Breast epithelium (tissue), 4 donors: Measurements from ENCODE around the gene SARM1. TPM values are rescaled to one million over a fixed set of nuclear protein-coding genes. Genes with fewer than 3 reads are reported as not detected.

ENCODE experiments used
- DNase-seq, 2 donors: peaks; one replicate each; pipeline ENCODE4 v3.0.0-alpha.2; 2019; ENCODE audit warnings: low spot score in 2 of 2
- H3K27ac ChIP-seq, 2 donors: fragments of 200-600 bp; sonication (generic) in 1 of 2; one replicate each; pipeline ENCODE4 v1.5.1; 2016 to 2019; ENCODE audit warnings: mild to moderate bottlenecking in 1 of 2
- H3K27me3 ChIP-seq, 2 donors: fragments of 200-600 bp; sonication (generic) in 1 of 2; one replicate each; pipeline versions ENCODE4 v1.5.1 to v1.6.0; 2017 to 2019; ENCODE audit warnings: control low read depth in 1 of 2, mild to moderate bottlenecking in 1 of 2
- H3K36me3 ChIP-seq: fragments of 200-600 bp; one replicate; pipeline ENCODE4 v1.5.1; 2019
- H3K4me1 ChIP-seq, 2 donors: fragments of 200-600 bp; sonication (generic); one replicate each; pipeline ENCODE4 v1.5.1; 2016 to 2019; ENCODE audit warnings: control low read depth in 1 of 2
- H3K4me3 ChIP-seq, 3 donors: fragments of 200-600 bp; sonication (generic); 1 replicate in 2 of 3; 2 replicates in 1 of 3; pipeline ENCODE4 v1.5.1; 2016 to 2019; ENCODE audit warnings: mild to moderate bottlenecking in 3 of 3, moderate library complexity in 2 of 3
- H3K9me3 ChIP-seq, 2 donors: fragments of 200-600 bp; sonication (generic) in 1 of 2; one replicate each; pipeline ENCODE4 v1.5.1; 2016 to 2019; ENCODE audit warnings: control low read depth in 1 of 2
- CTCF ChIP-seq, 3 donors: fragments of 450-650 bp; IDR thresholded peaks; one replicate each; pipeline ENCODE4 v1.5.1; 2016 to 2017; ENCODE audit warnings: antibody characterized with exemption in 3 of 3, mild to moderate bottlenecking in 3 of 3, moderate library complexity in 3 of 3
- POLR2A ChIP-seq: fragments of 450-650 bp; IDR thresholded peaks from one replicate; pipeline ENCODE4 v1.6.1; 2016; ENCODE audit warnings: antibody characterized with exemption, mild to moderate bottlenecking, moderate library complexity
- POLR2AphosphoS5 ChIP-seq, 3 donors: sonication (generic); formaldehyde crosslinking; IDR thresholded peaks; one replicate each; pipeline ENCODE4 v1.6.1; 2017; ENCODE audit warnings: antibody characterized with exemption in 3 of 3
- intact Hi-C: fragments of 100-400 bp; cut with DNase I; formaldehyde crosslinking; loops from one replicate; pipeline ENCODE4 v1.15.1; 2023; ENCODE audit warnings: low total_unique reads
- total RNA-seq, 3 donors: library from RNA; depleted of rRNA; stranded (reverse); fragments of >200 nt; gene quantifications; one replicate each; pipeline ENCODE4 v1.1.0, GENCODE V29; 2016

Gene SARM1
- total RNA-seq, 3 donors from 2014 or later: 6.4 to 14.3 (median 13.8) TPM

GRCh38 chr17:28327031-28327607 lies 44.4 kb upstream of the SARM1 start:
- TF ChIP-seq POLR2A (no peak), POLR2AphosphoS5 (IDR thresholded peaks at IDR 0.05) (no peak), CTCF (IDR thresholded peaks at IDR 0.05) (no peak)
- Histone ChIP-seq H3K4me3 (no peak overlapping the region), H3K4me1 (no peaks in the 10 kb centered on the region), H3K9me3 (no peaks in the 10 kb centered on the region), H3K27ac (no peak overlapping the region), H3K36me3 (peaks cover 5% of the 10 kb centered on the region), H3K27me3 (no peaks in the 10 kb centered on the region)
- intact Hi-C loops: no loop called here
- DNase-seq: no peak

- Histone ChIP-seq H3K4me3 (no peak overlapping the region), H3K36me3 (peaks cover 5% of the 10 kb centered on the region), H3K9me3 (no peaks in the 10 kb centered on the region), H3K4me1 (no peaks in the 10 kb centered on the region), H3K27ac (no peak overlapping the region), H3K27me3 (no peaks in the 10 kb centered on the region)
- no peak for DNase-seq
- no peak for TF ChIP-seq POLR2A
- TF ChIP-seq POLR2AphosphoS5 (IDR thresholded peaks at IDR 0.05): no peak
- TF ChIP-seq CTCF (IDR thresholded peaks at IDR 0.05): no peak
- intact Hi-C loops: no loop called here
Measured at GRCh38 chr17:28327709-28328108, 43.8 kb upstream of the SARM1 start.

GRCh38 chr17:28328325-28328724 lies 43.2 kb upstream of the SARM1 start:
- no peak for DNase-seq
- no peaks in the 10 kb centered on the region for H3K27me3 ChIP-seq
- no peak overlapping the region for H3K4me3 ChIP-seq
- no peak overlapping the region for H3K27ac ChIP-seq
- peaks cover 5% of the 10 kb centered on the region for H3K36me3 ChIP-seq
- intact Hi-C loops: no loop called here
- TF ChIP-seq CTCF (IDR thresholded peaks at IDR 0.05): no peak
- H3K4me1 ChIP-seq: no peaks in the 10 kb centered on the region
- H3K9me3 ChIP-seq: no peaks in the 10 kb centered on the region

DNA sequence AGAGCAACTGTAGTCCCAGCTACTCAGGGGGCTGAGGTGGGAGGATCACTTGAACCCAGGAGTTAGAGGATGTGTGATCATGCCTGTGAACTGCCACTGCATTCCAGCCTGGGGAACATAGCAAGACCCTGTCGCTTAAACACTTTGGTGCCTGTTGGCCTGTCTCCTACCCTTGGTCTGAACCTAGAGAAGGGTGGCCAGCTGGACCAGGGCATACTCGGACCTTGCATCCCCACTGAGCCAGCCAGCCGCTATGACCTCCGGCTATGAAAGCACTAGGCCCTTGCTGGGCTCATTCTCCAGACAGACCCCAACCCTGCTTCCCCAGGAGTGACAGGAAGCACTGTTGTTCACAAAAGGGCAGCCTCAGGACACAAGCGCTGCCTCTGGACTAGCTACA lies 40.8 kb upstream of the SARM1 start:
- DNase-seq: no peak
- H3K4me3 ChIP-seq: no peak overlapping the region
- H3K9me3 ChIP-seq: no peaks in the 10 kb centered on the region
- TF ChIP-seq POLR2A: no peak
- TF ChIP-seq CTCF (IDR thresholded peaks at IDR 0.05): no peak
- no peak for TF ChIP-seq POLR2AphosphoS5 (IDR thresholded peaks at IDR 0.05)
- H3K4me1 ChIP-seq: peaks cover 3 to 11% of the 10 kb centered on the region in 2 donors
- H3K27me3 ChIP-seq: no peaks in the 10 kb centered on the region
- H3K27ac ChIP-seq: no peak overlapping the region
- intact Hi-C loops: no loop called here
- peaks cover 5% of the 10 kb centered on the region for H3K36me3 ChIP-seq

DNA sequence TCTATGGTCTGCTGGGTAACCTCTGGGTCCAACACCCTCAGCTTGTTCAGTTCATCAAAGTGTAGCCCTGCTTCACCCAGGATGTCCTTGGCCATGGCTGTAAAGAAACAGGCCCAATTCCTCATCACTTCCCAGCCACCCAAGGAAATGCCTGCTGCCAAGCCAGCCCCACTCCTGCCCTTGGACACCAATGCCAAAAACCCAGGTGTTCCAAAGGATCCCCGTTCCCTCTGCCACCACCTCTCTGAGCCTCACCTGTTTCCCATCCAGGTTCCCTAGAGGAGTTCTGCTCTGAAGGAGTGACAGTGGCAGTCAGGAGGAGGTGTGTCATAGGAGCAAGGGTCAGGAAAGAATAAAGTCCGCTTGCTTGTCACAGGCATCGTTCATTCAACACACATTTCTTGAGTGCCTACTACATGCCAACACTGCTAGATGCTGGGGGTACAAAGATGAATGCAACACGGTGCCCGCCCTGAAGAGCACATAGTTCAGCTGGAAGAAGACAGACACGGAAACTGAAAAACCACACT lies 39.5 kb upstream of the SARM1 start:
- intact Hi-C loops: no loop called here
- H3K27ac ChIP-seq: no peak overlapping the region
- H3K4me1 ChIP-seq: peaks cover 3 to 11% of the 10 kb centered on the region in 2 donors
- H3K4me3 ChIP-seq: no peak overlapping the region
- peaks cover 5% of the 10 kb centered on the region for H3K36me3 ChIP-seq
- TF ChIP-seq POLR2A (no peak), CTCF (IDR thresholded peaks at IDR 0.05) (no peak), POLR2AphosphoS5 (IDR thresholded peaks at IDR 0.05) (no peak)
- no peaks in the 10 kb centered on the region for H3K9me3 ChIP-seq
- no peaks in the 10 kb centered on the region for H3K27me3 ChIP-seq
- no peak for DNase-seq
